ENCODE measurements around the gene RIC8B.

RIC8B gene

DNA sequence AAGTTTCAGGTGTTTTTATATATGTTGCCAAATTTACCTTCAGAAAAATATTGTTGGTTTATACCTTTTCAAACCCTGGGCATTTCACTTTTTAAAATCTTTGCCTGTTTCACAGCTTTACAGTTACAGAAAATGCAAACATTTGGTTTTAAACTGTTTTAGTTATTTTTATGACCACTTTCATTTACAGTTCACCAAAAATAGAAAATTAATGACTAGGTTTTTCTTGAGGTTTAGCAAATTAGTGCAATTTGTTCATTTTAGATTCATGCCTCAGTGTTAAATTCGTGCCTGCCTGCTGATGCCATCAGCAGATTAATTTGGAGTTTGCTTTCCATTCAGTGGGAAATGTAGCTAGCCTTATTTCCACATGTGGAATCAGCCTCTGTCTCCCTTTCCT is 45.5 kb downstream of the RIC8B start:
- Histone ChIP-seq H3K9me3 (no peaks in the 10 kb centered on the region), H3K36me3 (no peaks in the 10 kb centered on the region; the same call in 1 of the 2 replicates), H3K4me1 (no peaks in the 10 kb centered on the region), H3K27me3 (no peaks in the 10 kb centered on the region), H3K4me3 (ENCODE audit: low read depth, low read length) (no peak overlapping the region)
- no peak for DNase-seq
- TF ChIP-seq, protein P1, sequence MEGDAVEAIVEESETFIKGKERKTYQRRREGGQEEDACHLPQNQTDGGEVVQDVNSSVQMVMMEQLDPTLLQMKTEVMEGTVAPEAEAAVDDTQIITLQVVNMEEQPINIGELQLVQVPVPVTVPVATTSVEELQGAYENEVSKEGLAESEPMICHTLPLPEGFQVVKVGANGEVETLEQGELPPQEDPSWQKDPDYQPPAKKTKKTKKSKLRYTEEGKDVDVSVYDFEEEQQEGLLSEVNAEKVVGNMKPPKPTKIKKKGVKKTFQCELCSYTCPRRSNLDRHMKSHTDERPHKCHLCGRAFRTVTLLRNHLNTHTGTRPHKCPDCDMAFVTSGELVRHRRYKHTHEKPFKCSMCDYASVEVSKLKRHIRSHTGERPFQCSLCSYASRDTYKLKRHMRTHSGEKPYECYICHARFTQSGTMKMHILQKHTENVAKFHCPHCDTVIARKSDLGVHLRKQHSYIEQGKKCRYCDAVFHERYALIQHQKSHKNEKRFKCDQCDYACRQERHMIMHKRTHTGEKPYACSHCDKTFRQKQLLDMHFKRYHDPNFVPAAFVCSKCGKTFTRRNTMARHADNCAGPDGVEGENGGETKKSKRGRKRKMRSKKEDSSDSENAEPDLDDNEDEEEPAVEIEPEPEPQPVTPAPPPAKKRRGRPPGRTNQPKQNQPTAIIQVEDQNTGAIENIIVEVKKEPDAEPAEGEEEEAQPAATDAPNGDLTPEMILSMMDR (IDR thresholded peaks at IDR 0.05; ENCODE audit: low read depth, low read length): no peak

DNA sequence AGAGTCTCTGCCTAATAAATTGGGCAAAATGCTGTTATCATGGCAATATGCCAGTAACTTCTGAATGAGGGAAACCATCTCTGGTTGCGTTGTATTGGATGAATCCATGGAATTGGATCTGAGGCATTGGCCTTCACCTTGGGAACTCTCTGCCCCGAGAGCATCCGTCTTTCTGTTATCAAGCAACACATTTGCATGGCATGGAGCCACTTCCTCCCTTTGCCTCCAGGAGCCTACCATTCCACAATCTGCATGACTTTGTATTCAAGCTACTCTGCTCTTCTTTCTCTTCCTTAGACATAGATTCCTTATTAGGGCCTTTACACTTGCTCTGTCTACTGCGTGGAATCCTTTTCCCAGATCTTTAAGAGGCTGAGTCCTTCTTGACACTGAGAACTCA is 57.2 kb downstream of the RIC8B start:
- TF ChIP-seq, protein P1 (IDR thresholded peaks at IDR 0.05; ENCODE audit: low read depth, low read length): no peak
- DNase-seq: no peak
- Histone ChIP-seq H3K36me3 (no peaks in the 10 kb centered on the region), H3K4me1 (peaks cover 8% of the 10 kb centered on the region), H3K4me3 (ENCODE audit: low read depth, low read length) (no peak overlapping the region), H3K27me3 (no peaks in the 10 kb centered on the region), H3K9me3 (no peaks in the 10 kb centered on the region)

DNA sequence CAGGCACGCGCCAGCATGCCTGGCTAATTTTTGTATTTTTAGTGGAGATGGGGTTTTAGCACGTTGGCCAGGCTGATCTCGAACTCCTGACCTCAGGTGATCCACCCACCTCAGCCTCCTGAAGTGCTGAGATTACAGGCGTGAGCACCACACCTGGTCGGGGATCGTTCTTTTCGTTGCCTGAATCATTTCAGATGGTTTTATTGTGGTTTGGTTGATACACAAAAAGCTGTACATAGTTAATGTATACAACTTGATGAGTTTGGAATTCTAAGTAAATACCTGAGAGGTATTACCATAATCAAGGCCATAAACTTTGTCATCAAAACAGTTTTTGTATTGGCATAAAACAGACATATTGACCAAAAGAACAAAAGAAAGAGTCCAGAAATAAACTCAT is 63.3 kb downstream of the RIC8B start:
- Histone ChIP-seq H3K4me1 (peaks cover 11% of the 10 kb centered on the region), H3K36me3 (peaks cover 4% of the 10 kb centered on the region), H3K27me3 (no peaks in the 10 kb centered on the region), H3K4me3 (ENCODE audit: low read depth, low read length) (no peak overlapping the region), H3K9me3 (no peaks in the 10 kb centered on the region)
- TF ChIP-seq, protein P1 (IDR thresholded peaks at IDR 0.05; ENCODE audit: low read depth, low read length): no peak
- no peak for DNase-seq

DNA sequence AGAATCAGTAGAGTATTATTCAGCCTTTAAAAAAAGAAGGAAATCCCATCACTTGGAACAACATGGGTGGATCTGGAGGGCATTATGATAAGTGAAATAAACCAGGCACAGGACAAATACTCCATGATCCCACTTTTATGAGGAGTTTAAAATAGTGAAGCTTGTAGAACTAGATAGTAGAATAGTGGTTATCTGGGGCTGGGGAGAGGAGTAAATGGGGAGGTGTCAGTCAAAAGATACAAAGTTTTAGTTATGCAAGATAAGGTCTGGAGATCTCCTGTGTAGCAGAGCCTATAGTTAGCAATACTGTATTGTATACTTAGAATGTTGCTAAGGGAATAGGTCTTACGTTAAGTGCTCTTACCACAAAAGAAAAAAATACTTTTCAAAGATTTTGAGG is 64.9 kb downstream of the RIC8B start:
- TF ChIP-seq, protein P1 (IDR thresholded peaks at IDR 0.05; ENCODE audit: low read depth, low read length): no peak
- Histone ChIP-seq H3K9me3 (no peaks in the 10 kb centered on the region), H3K4me3 (ENCODE audit: low read depth, low read length) (no peak overlapping the region), H3K4me1 (peaks cover 11% of the 10 kb centered on the region), H3K36me3 (peaks cover 4% of the 10 kb centered on the region), H3K27me3 (no peaks in the 10 kb centered on the region)
- DNase-seq: no peak

DNA sequence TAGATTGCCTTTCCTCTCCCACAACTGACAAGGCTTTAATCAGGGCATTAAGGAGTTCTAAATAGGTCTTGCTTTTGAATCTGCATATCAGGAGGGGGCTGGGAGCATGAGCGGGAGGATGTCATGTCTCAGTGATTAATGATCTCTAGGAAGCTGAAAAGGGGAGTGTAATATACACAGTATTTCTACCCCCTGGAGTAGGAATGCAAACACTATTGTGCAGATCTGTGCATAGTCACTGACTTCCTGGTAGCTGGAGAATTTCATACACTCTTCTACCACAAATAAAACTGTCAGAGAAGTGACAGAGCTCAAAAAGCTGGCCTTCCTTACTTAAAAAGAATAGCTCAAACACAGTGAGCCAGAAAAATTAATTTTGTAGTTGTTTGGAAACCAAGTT is 65.8 kb downstream of the RIC8B start:
- TF ChIP-seq, protein P1 (IDR thresholded peaks at IDR 0.05; ENCODE audit: low read depth, low read length): no peak
- peaks cover 11% of the 10 kb centered on the region for H3K4me1 ChIP-seq
- no peaks in the 10 kb centered on the region for H3K27me3 ChIP-seq
- peaks cover 4% of the 10 kb centered on the region for H3K36me3 ChIP-seq
- H3K4me3 ChIP-seq (ENCODE audit: low read depth, low read length): no peak overlapping the region
- DNase-seq: no peak
- no peaks in the 10 kb centered on the region for H3K9me3 ChIP-seq

DNA sequence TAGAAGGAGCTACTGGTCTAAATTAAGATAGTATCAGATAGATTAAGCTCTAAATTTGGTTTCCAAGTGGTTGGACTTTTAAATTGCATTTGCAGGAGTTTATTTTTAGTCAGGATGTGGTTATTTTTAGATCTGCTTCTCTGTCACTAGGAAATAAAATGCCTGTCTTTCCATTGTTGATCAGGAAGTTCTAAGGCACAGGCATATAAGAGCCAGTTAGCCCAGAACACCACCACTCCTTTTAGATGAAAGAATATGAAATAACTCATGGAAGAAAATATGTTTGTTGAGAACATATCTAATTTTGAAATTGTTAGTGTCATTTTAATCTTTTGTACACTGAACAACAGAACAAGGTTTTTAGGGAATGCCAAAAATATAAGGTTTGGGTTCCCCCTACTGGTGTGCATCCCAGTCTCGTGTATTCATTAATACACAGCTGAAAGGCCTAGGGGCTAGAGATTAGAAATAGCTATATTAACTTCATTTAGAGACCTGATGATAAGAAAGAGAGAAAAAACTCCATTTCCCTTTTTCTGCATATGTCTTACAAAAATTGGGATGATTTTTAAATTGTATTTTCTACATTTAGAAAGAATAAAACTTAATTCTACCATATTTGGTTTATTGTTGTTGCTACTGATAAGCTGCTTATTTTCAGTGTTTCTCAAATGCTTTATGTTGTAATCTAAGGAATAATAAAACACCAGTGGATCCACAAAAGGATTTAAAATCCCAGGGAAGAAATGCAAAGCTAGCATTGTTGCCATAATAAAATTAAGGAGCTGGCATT is 67.2 kb downstream of the RIC8B start:
- H3K36me3 ChIP-seq: peaks cover 4% of the 10 kb centered on the region
- peaks cover 15% of the 10 kb centered on the region for H3K4me1 ChIP-seq
- peak; percentile 61 for DNase-seq
- H3K27me3 ChIP-seq: no peaks in the 10 kb centered on the region
- H3K9me3 ChIP-seq: no peaks in the 10 kb centered on the region
- H3K4me3 ChIP-seq (ENCODE audit: low read depth, low read length): no peak overlapping the region
- TF ChIP-seq, protein P1 (IDR thresholded peaks at IDR 0.05; ENCODE audit: low read depth, low read length): peak; percentile 81

Measured in BE2C (cell line).